HCT116 (cell line): ENCODE measurements around the gene MYO1F. TPM values are rescaled to one million over a fixed set of nuclear protein-coding genes. Genes with fewer than 3 reads are reported as not detected.

Source experiments
- ATAC-seq: fragments of 200-7000 bp; cut with Tn5 transposase; 2 replicates; pipeline ENCODE4 v1.9.1; 2020; ENCODE audit warnings: mild to moderate bottlenecking, moderate library complexity
- BruUV-seq: library from RNA; stranded (reverse); fragments of 400-500 nt; replicated peaks from 2 replicates; lab custom pipeline; 2021; lab: Mats Ljungman, UMichigan
- CTCF ChIA-PET: fragments of 300-600 bp; sonication (Branson Sonifier 250); formaldehyde crosslinking; loops from one replicate; lab custom pipeline; 2021; ENCODE audit warnings: antibody characterized with exemption; lab: Charles Lee
- POLR2A ChIA-PET: fragments of 300-600, 350-600 bp; sonication (Branson Sonifier 250); formaldehyde crosslinking; loops from one replicate; lab custom pipeline; 2021; ENCODE audit warnings: antibody characterized with exemption; lab: Charles Lee
- RAD21 ChIA-PET, 2 experiments: fragments of 300-600 bp; sonication (Branson Sonifier 250); formaldehyde crosslinking; loops; one replicate each; lab custom pipeline; 2023; ENCODE audit warnings: low total read pairs in 2 of 2; ENCODE audit not compliant: uncharacterized antibody in 2 of 2, unreplicated experiment in 2 of 2, low non-redundant PET in 1 of 2; lab: Charles Lee
- DNase-seq: peaks from one replicate; pipeline ENCODE4 v3.0.0-alpha.2; 2010; ENCODE audit warnings: low read depth, low spot score
- H2AFZ ChIP-seq: fragments of 200-600 bp; shearing (Covaris generic), sonication (generic); 2 replicates; pipeline ENCODE4 v1.6.1; 2017; ENCODE audit warnings: low read depth, mixed run types, mixed read lengths, antibody characterized with exemption, low read length; ENCODE audit not compliant: poor library complexity, severe bottlenecking
- H3K27ac ChIP-seq: 2 replicates; pipeline ENCODE4 v1.5.1; 2012; ENCODE audit warnings: low read depth, low read length
- H3K27me3 ChIP-seq: fragments of 200-600 bp; sonication (generic); 2 replicates; pipeline ENCODE4 v1.6.1; 2016; ENCODE audit warnings: mixed run types, low read length, mixed read lengths; ENCODE audit not compliant: insufficient read depth
- H3K36me3 ChIP-seq, 2 experiments: fragments of 200-500 bp in 1 of 2; fragments of 200-600 bp in 1 of 2; sonication (Bioruptor generic) in 1 of 2; sonication (generic) in 1 of 2; 2 replicates each; pipeline versions ENCODE4 v1.5.1 to v1.6.1; 2014 to 2016; ENCODE audit warnings: low read length in 2 of 2, inconsistent platforms in 1 of 2, mixed read lengths in 1 of 2, mixed run types in 1 of 2; ENCODE audit not compliant: insufficient read depth in 2 of 2, control insufficient read depth in 1 of 2
- H3K4me1 ChIP-seq, 2 experiments: fragments of 200-600 bp in 1 of 2; sonication (generic) in 1 of 2; 2 replicates each; pipeline versions ENCODE4 v1.5.1 to v1.6.1; 2012 to 2017; ENCODE audit warnings: low read length in 2 of 2, inconsistent platforms in 1 of 2, mild to moderate bottlenecking in 1 of 2, mixed read lengths in 1 of 2, mixed run types in 1 of 2, moderate library complexity in 1 of 2; ENCODE audit not compliant: insufficient read depth in 2 of 2, control insufficient read depth in 1 of 2
- H3K4me2 ChIP-seq: fragments of 200-600 bp; sonication (generic); 2 replicates; pipeline ENCODE4 v1.6.1; 2017; ENCODE audit warnings: mixed run types, low read length, mixed read lengths
- H3K4me3 ChIP-seq, 2 experiments: fragments of 200-600 bp in 1 of 2; sonication (generic) in 1 of 2; replicated peaks in 1 of 2; 2 replicates each; pipeline ENCODE4 v1.5.1; 2011 to 2016; ENCODE audit warnings: low read length in 2 of 2, control low read depth in 1 of 2, low read depth in 1 of 2, mild to moderate bottlenecking in 1 of 2, mixed read lengths in 1 of 2, mixed run types in 1 of 2
- H3K79me2 ChIP-seq: fragments of 200-600 bp; sonication (generic); 2 replicates; pipeline ENCODE4 v1.6.1; 2017; ENCODE audit warnings: mild to moderate bottlenecking, mixed run types, low read length, moderate library complexity, mixed read lengths; ENCODE audit not compliant: insufficient read depth
- H3K9ac ChIP-seq: fragments of 200-600 bp; sonication (generic); 2 replicates; pipeline ENCODE4 v1.6.1; 2016; ENCODE audit warnings: low read length, mixed read lengths
- H3K9me2 ChIP-seq: fragments of 200-600 bp; sonication (generic), shearing (Covaris generic); 2 replicates; pipeline ENCODE4 v1.6.1; 2017; ENCODE audit warnings: mixed run types, mild to moderate bottlenecking, moderate library complexity; ENCODE audit not compliant: insufficient read depth
- H3K9me3 ChIP-seq, 2 experiments: fragments of 200-500 bp in 1 of 2; fragments of 200-600 bp in 1 of 2; sonication (Bioruptor generic) in 1 of 2; sonication (generic) in 1 of 2; 2 replicates each; pipeline ENCODE4 v1.6.1; 2014 to 2017; ENCODE audit warnings: low read length in 2 of 2, mixed read lengths in 2 of 2, inconsistent platforms in 1 of 2, low read depth in 1 of 2, mild to moderate bottlenecking in 1 of 2, mixed run types in 1 of 2, moderate library complexity in 1 of 2; ENCODE audit not compliant: control insufficient read depth in 1 of 2, insufficient read depth in 1 of 2
- H4K20me1 ChIP-seq: fragments of 200-600 bp; sonication (generic), shearing (Covaris generic); 2 replicates; pipeline ENCODE4 v1.6.1; 2017; ENCODE audit warnings: mixed run types, mild to moderate bottlenecking, moderate library complexity; ENCODE audit not compliant: insufficient read depth
- EGR1 ChIP-seq: IDR thresholded peaks from 2 replicates; pipeline ENCODE4 v1.6.1; 2012; ENCODE audit warnings: low read depth
- POLR2A ChIP-seq: IDR thresholded peaks from 2 replicates; pipeline ENCODE4 v1.7.0; 2011; ENCODE audit warnings: borderline replicate concordance; ENCODE audit not compliant: insufficient read depth, insufficient read length; ENCODE audit errors: extremely low read depth
- POLR2AphosphoS5 ChIP-seq: IDR thresholded peaks from 2 replicates; pipeline ENCODE4 v1.6.1; 2011; ENCODE audit warnings: mild to moderate bottlenecking, low read depth, low read length, moderate library complexity
- TCF7L2 ChIP-seq: IDR thresholded peaks from 2 replicates; pipeline ENCODE4 v1.7.0; 2011; ENCODE audit warnings: borderline replicate concordance, inconsistent platforms; ENCODE audit not compliant: insufficient read depth, insufficient read length; ENCODE audit errors: extremely low read depth
- ZFX ChIP-seq: fragments of 450-650 bp; IDR thresholded peaks from 2 replicates; pipeline ENCODE4 v1.6.1; 2017
- ZNF274 ChIP-seq: fragments of 200-500 bp; sonication (Bioruptor generic); IDR thresholded peaks from 2 replicates; pipeline ENCODE4 v1.6.1; 2014; ENCODE audit warnings: mild to moderate bottlenecking, low read depth, low read length, inconsistent platforms
- intact Hi-C: fragments of 100-400 bp; cut with micrococcal nuclease; formaldehyde crosslinking; loops from 2 replicates; pipeline ENCODE4 v1.10.0; 2022
- total RNA-seq: library from RNA; stranded (reverse); gene quantifications from one replicate; pipeline ENCODE4 v1.2.1, GENCODE V29; 2021; ENCODE audit not compliant: unreplicated experiment
- TF ChIP-seq, protein P1 (sequence below): IDR thresholded peaks from 2 replicates; pipeline ENCODE4 v1.6.1; 2012
- TF ChIP-seq, protein P2 (sequence below), 3 experiments: fragments of 200-600 bp in 1 of 3; sonication (generic) in 1 of 3; IDR thresholded peaks in 2 of 3; conservative IDR thresholded peaks in 1 of 3; 2 replicates each; pipeline ENCODE4 v1.5.1; 2012 to 2017; ENCODE audit warnings: low read depth in 2 of 3, low read length in 2 of 3, antibody characterized with exemption in 1 of 3, borderline replicate concordance in 1 of 3, control low read depth in 1 of 3, mild to moderate bottlenecking in 1 of 3, mixed read lengths in 1 of 3, mixed run types in 1 of 3, moderate library complexity in 1 of 3; ENCODE audit not compliant: insufficient read depth in 1 of 3
- TF ChIP-seq, protein P3 (sequence below): IDR thresholded peaks from 2 replicates; pipeline ENCODE4 v1.6.1; 2012; ENCODE audit warnings: low read depth

The MYO1F gene
- total RNA-seq, 1 experiment from 2014 or later, result 0.39 TPM

DNA sequence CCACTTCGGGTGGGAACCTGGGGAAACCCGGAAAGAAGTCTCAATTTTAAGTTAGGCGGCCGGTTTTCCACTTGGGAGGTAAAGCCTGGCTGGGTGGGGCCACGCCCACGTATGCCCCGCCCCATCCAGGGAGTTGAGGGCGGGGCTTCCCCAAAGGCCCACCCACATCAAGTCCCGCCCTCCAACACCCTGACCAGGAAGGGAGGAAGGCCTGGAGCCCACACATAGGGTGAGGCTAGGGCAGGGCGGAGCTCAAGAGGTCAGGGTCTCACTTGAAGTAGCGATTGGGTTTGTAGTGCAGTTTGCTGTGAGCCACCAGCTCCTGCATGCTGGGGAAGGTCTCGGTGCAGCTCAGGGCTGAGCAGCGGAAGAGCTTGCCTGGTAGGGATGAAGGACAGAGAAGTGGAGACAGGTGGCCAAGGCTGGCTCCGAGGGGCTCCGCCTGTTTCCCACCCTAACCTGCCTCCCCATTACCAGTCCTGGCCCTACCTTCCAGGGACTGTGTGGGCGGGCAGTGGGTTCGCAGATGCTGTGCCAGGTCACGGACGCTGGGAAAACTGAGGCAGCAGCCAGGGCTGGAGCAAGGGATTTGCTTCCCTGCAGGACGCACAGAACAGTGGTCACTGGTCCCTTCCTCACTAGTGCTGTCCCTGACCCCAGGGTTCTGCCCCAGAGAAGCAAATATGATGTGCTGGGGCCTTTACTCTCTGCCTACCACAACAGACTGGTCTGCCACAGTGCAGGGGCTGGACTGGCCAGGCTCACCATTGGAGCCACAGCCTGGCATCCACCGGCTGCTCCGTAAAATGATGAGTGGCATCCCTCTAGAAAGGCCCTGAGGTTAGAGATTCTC lies 64.9 kb downstream of the MYO1F start:
- no peaks in the 10 kb centered on the region for H3K9me3 ChIP-seq
- no peaks in the 10 kb centered on the region for H3K9me2 ChIP-seq
- BruUV-seq, result no TSS peak
- intact Hi-C loops, result loop anchor here (10.0 kb wide), 1 partner anchor 98 kb away; the partner anchor contains the start of gene MARCHF2
- ChIA-PET POLR2A (interaction anchor here (0.6 to 2.8 kb wide), 2 partner anchors 69 to 150 kb away, joined by 5 to 7 read pairs; no protein-coding TSS in a partner anchor), CTCF (interaction anchor here (0.7 to 2.0 kb wide), 3 partner anchors 67 to 158 kb away, joined by 3 to 21 read pairs (median 4); no protein-coding TSS in a partner anchor), RAD21 (no interaction called here)
- no peaks in the 10 kb centered on the region for H3K27me3 ChIP-seq
- no peaks in the 10 kb centered on the region for H3K79me2 ChIP-seq
- no peaks in the 10 kb centered on the region for H3K36me3 ChIP-seq
- DNase-seq, result peak; percentile 67
- TF ChIP-seq TCF7L2, result no peak
- TF ChIP-seq, protein P1, sequence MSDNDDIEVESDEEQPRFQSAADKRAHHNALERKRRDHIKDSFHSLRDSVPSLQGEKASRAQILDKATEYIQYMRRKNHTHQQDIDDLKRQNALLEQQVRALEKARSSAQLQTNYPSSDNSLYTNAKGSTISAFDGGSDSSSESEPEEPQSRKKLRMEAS, result no peak
- no peak for TF ChIP-seq ZFX
- TF ChIP-seq ZNF274, result no peak
- TF ChIP-seq POLR2AphosphoS5, result peak; percentile 71
- peak; percentile 14 for TF ChIP-seq POLR2A
- TF ChIP-seq, protein P2, sequence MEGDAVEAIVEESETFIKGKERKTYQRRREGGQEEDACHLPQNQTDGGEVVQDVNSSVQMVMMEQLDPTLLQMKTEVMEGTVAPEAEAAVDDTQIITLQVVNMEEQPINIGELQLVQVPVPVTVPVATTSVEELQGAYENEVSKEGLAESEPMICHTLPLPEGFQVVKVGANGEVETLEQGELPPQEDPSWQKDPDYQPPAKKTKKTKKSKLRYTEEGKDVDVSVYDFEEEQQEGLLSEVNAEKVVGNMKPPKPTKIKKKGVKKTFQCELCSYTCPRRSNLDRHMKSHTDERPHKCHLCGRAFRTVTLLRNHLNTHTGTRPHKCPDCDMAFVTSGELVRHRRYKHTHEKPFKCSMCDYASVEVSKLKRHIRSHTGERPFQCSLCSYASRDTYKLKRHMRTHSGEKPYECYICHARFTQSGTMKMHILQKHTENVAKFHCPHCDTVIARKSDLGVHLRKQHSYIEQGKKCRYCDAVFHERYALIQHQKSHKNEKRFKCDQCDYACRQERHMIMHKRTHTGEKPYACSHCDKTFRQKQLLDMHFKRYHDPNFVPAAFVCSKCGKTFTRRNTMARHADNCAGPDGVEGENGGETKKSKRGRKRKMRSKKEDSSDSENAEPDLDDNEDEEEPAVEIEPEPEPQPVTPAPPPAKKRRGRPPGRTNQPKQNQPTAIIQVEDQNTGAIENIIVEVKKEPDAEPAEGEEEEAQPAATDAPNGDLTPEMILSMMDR (IDR thresholded peaks at IDR 0.05 in 2 of 3, conservative IDR thresholded peaks at IDR 0.05 in 1 of 3; ENCODE audit: borderline replicate concordance in 1 of 3, insufficient read depth in 1 of 3, low read depth in 2 of 3, low read length in 2 of 3), result no peak
- peak; percentile 94 for TF ChIP-seq EGR1
- TF ChIP-seq, protein P3, sequence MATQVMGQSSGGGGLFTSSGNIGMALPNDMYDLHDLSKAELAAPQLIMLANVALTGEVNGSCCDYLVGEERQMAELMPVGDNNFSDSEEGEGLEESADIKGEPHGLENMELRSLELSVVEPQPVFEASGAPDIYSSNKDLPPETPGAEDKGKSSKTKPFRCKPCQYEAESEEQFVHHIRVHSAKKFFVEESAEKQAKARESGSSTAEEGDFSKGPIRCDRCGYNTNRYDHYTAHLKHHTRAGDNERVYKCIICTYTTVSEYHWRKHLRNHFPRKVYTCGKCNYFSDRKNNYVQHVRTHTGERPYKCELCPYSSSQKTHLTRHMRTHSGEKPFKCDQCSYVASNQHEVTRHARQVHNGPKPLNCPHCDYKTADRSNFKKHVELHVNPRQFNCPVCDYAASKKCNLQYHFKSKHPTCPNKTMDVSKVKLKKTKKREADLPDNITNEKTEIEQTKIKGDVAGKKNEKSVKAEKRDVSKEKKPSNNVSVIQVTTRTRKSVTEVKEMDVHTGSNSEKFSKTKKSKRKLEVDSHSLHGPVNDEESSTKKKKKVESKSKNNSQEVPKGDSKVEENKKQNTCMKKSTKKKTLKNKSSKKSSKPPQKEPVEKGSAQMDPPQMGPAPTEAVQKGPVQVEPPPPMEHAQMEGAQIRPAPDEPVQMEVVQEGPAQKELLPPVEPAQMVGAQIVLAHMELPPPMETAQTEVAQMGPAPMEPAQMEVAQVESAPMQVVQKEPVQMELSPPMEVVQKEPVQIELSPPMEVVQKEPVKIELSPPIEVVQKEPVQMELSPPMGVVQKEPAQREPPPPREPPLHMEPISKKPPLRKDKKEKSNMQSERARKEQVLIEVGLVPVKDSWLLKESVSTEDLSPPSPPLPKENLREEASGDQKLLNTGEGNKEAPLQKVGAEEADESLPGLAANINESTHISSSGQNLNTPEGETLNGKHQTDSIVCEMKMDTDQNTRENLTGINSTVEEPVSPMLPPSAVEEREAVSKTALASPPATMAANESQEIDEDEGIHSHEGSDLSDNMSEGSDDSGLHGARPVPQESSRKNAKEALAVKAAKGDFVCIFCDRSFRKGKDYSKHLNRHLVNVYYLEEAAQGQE, result no peak
- ATAC-seq, result peak; percentile 65
- H2AFZ ChIP-seq, result no peak overlapping the region
- peak overlapping the region; percentile 59 to 78 for H3K4me3 ChIP-seq
- peak overlapping the region; percentile 95 for H3K27ac ChIP-seq
- H3K9ac ChIP-seq, result peak overlapping the region; percentile 87
- peak overlapping the region; percentile 87 for H3K4me2 ChIP-seq
- peaks cover 21 to 41% of the 10 kb centered on the region in 2 experiments for H3K4me1 ChIP-seq
- H4K20me1 ChIP-seq, result no peaks in the 10 kb centered on the region
